Heart left ventricle (tissue), 16 donors: ENCODE data around the gene PHACTR1. TPM values are rescaled to one million over a fixed set of nuclear protein-coding genes. Genes with fewer than 3 reads are reported as not detected.

ENCODE experiments used
- ATAC-seq, 4 donors: fragments of 200-7000 bp; cut with Tn5 transposase; one replicate each; pipeline ENCODE4 v1.9.1; 2020 to 2022; ENCODE audit warnings: moderate library complexity in 4 of 4, mild to moderate bottlenecking in 3 of 4, moderate number of reproducible peaks in 1 of 4
- DNase-seq, 5 donors: peaks; one replicate each; pipeline ENCODE4 v3.0.0-alpha.2; 2020
- H3K27ac ChIP-seq, 12 donors: fragments of 200-600 bp; sonication (generic) in 4 of 12; one replicate each; pipeline versions ENCODE4 v1.5.0 to v1.8.0; 2016 to 2022; ENCODE audit warnings: mild to moderate bottlenecking in 2 of 12
- H3K27me3 ChIP-seq, 9 donors: fragments of 200-600 bp; sonication (generic) in 2 of 9; one replicate each; pipeline versions ENCODE4 v1.5.1 to v1.8.0; 2016 to 2022; ENCODE audit warnings: mild to moderate bottlenecking in 3 of 9
- H3K36me3 ChIP-seq, 9 donors: fragments of 200-600 bp; sonication (generic) in 2 of 9; one replicate each; pipeline versions ENCODE4 v1.5.0 to v1.8.0; 2018 to 2022; ENCODE audit warnings: mild to moderate bottlenecking in 2 of 9
- H3K4me1 ChIP-seq, 12 donors: fragments of 200-600 bp; sonication (generic) in 4 of 12; one replicate each; pipeline versions ENCODE4 v1.5.0 to v1.8.0; 2016 to 2022; ENCODE audit warnings: mild to moderate bottlenecking in 3 of 12
- H3K4me3 ChIP-seq, 12 donors: fragments of 200-600 bp; sonication (generic) in 4 of 12; one replicate each; pipeline versions ENCODE4 v1.5.0 to v1.8.0; 2017 to 2022; ENCODE audit warnings: mild to moderate bottlenecking in 9 of 12, moderate library complexity in 4 of 12
- H3K9me3 ChIP-seq, 12 donors: fragments of 200-600 bp; sonication (generic) in 4 of 12; one replicate each; pipeline versions ENCODE4 v1.5.0 to v1.8.0; 2016 to 2022; ENCODE audit warnings: mild to moderate bottlenecking in 1 of 12
- POLR2A ChIP-seq, 2 donors: fragments of 450-650 bp; IDR thresholded peaks; one replicate each; pipeline ENCODE4 v1.6.1; 2017; ENCODE audit warnings: antibody characterized with exemption in 2 of 2, mild to moderate bottlenecking in 2 of 2, moderate library complexity in 2 of 2
- WGBS, 4 donors: extraction: QIAGEN DNeasy Blood & Tissue Kit in 2 of 4; methylation state at CpG; one replicate each; pipeline versions ENCODE4 v1.1.5 to v1.1.7; 2013 to 2018; 5-methylcytosine and 5-hydroxymethylcytosine counted together
- intact Hi-C, 10 donors: fragments of 100-400 bp; cut with DNase I; formaldehyde crosslinking; loops; one replicate each; pipeline versions ENCODE4 v1.11.1 to v1.14.2; 2022
- polyA plus RNA-seq, 2 donors: library from polyadenylated mRNA; stranded (reverse); fragments of 200-250 nt; gene quantifications; one replicate each; pipeline ENCODE4 v1.2.3, GENCODE V29; 2013
- total RNA-seq, 9 donors: library from RNA; depleted of rRNA in 2 of 9; stranded (reverse); fragments of >200 nt in 2 of 9; fragmentation: NEBNext Ultra II Directional in 3 of 9; extraction: Animal tissue kit (Norgen Biotek cat#: 25700) in 3 of 9; gene quantifications; one replicate each; pipeline versions ENCODE4 v1.1.0 to v1.2.4, GENCODE V29; 2016 to 2023
- TF ChIP-seq, protein P1 (sequence below), 12 donors: fragments of 200-600 bp; sonication (generic) in 4 of 12; IDR thresholded peaks; one replicate each; pipeline versions ENCODE4 v1.5.0 to v1.8.0; 2018 to 2022; ENCODE audit warnings: antibody characterized with exemption in 12 of 12, mild to moderate bottlenecking in 5 of 12
- donor health status: ischemic (EF 13 %, LVEDD 7.1; RV severe dilation, severe dysfunction).
- donor health status: healthy with polysubstance abuse.
- donor health status: DM: no; HTN: yes; CAD: no.
- donor health status: DM: no; HTN: no; CAD: no.
- donor health status: ischemic (EF 25% LVEDD 6.9; RV normal size, moderate dysfunction).
- donor health status: ischemic (EF 25% LVEDD 5.7; RV mildly dilated, moderate dysfunction).
- donor health status: healthy.
- donor health status: DM: yes; HTN: yes; CAD: no.
- donor health status: ischemic (EF 35%, LVEDD 5.7; RV mildly dilated, moderate dysfunction).
- donor health status: nonischemic (EF 11% LVEDD 7.7; RV severe dilation, severe dysfunction).
- donor health status: DM: yes; HTN: yes; CAD: no.
- donor health status: PGD.
- donor health status: ischemic (EF 29% LVEDD 5.4; RV normal size, mild dysfunction).
- donor health status: nonischemic (EF 23%, LVEDD 6.1; RV moderate dilation, normal function).

The PHACTR1 gene
- total and polyA plus RNA-seq, 11 donors, result 21.2 to 238 (median 87.4) TPM

DNA sequence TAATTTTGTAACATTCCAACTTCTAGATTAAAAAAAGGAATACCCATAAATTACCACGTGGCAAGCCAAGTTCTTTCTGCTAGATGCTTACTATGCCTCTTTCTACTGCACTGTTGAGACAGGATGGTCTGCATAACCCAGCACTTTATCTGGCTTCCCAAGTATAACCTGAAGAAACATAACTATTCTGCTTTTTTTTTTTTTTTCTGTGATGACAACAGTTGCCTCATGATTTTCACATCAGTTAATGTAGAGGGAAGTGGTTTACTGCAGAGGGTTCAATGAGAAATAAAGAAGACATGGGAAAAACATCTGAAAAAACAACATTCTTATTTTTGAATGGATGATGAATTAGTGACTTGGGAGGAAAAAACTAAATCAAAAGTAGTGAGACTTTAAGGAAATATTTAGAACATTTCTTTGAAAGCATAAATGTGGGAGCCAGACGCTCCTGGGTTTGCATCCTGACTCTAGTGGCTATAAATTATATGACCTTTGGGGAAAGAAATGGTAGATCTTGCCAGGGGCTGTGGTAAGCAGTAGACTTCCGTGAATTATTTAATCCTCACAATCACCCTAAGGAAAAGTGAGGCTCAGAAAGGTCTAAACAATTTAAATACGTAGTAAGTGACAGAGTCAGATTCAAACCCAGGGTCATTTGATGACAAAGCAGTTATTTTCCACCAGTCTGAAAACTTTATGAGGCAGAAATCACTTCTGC, 230.7 kb downstream of the PHACTR1 start:
- no peak for ATAC-seq
- 79 to 85% (median 83%) methylated on average over 4 of the region's 4 CpGs for WGBS, 4 donors
- peaks cover 0 to 9% (median 0%) of the 10 kb centered on the region in 12 donors for H3K4me1 ChIP-seq

DNA sequence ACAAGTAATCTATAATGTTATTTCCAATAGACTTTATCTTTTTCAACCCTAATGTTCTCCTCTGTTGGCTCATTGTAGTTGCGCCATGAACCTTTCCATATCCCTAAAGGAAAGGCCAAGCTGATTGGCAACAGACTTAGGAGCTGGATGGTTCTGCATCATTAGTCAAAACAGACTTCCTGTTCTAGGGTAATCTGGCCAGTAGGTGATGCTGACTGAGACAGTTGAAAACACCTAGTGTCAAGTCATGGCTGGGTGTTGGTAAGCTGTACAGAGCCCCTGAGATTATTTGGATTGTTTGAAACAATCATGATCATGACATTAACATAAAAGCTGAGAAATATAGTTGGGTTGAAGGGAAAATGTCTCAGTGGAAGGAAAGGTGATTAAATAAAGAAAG, 231.4 kb downstream of the PHACTR1 start:
- Histone ChIP-seq H3K9me3 (peaks cover 0 to 6% (median 0%) of the 10 kb centered on the region in 12 donors), H3K27ac (peak overlapping the region in 1 of 12 donors; percentile 18), H3K27me3 (no peaks in the 10 kb centered on the region), H3K36me3 (no peaks in the 10 kb centered on the region), H3K4me1 (peaks cover 0 to 9% (median 0%) of the 10 kb centered on the region in 12 donors), H3K4me3 (no peak overlapping the region)
- DNase-seq, result no peak
- no peak for ATAC-seq
- TF ChIP-seq POLR2A (IDR thresholded peaks at IDR 0.05), result no peak
- TF ChIP-seq, protein P1, sequence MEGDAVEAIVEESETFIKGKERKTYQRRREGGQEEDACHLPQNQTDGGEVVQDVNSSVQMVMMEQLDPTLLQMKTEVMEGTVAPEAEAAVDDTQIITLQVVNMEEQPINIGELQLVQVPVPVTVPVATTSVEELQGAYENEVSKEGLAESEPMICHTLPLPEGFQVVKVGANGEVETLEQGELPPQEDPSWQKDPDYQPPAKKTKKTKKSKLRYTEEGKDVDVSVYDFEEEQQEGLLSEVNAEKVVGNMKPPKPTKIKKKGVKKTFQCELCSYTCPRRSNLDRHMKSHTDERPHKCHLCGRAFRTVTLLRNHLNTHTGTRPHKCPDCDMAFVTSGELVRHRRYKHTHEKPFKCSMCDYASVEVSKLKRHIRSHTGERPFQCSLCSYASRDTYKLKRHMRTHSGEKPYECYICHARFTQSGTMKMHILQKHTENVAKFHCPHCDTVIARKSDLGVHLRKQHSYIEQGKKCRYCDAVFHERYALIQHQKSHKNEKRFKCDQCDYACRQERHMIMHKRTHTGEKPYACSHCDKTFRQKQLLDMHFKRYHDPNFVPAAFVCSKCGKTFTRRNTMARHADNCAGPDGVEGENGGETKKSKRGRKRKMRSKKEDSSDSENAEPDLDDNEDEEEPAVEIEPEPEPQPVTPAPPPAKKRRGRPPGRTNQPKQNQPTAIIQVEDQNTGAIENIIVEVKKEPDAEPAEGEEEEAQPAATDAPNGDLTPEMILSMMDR (IDR thresholded peaks at IDR 0.05), result no peak
- intact Hi-C loops, result no loop called here
- WGBS, 4 donors, result 99 to 100% (median 100%) methylated on average over 1 of the region's 1 CpG

More for the DNA sequence above, 230.7 kb downstream of the PHACTR1 start:
- no peaks in the 10 kb centered on the region for H3K36me3 ChIP-seq
- no peak overlapping the region for H3K4me3 ChIP-seq
- H3K27me3 ChIP-seq, result no peaks in the 10 kb centered on the region
- peak overlapping the region in 1 of 12 donors; percentile 18 for H3K27ac ChIP-seq
- H3K9me3 ChIP-seq, result peaks cover 0 to 6% (median 0%) of the 10 kb centered on the region in 12 donors
- DNase-seq, result no peak
- TF ChIP-seq, protein P1 (IDR thresholded peaks at IDR 0.05), result no peak
- intact Hi-C loops, result no loop called here

DNA sequence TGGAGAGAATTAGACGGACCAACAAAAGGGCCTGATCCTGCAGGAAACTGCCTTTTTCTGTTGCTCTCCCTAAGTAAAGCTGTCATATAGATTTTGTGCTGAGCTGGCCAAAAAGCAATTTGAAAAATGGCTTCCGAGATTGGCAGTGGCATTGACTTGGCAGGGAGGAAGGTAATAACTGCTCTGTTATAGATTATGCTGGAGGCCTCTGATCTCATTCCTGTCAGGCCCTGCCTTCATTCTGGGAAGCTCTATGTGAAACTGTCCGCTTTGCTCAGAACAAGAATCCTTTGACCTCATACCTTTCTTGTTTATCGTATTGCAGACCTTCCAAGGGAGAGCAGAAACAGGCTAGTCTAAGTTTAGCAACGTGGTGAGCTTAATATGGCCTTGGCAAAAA, 234.4 kb downstream of the PHACTR1 start:
- Histone ChIP-seq H3K4me3 (no peak overlapping the region), H3K36me3 (no peaks in the 10 kb centered on the region), H3K27ac (peak overlapping the region in 9 of 12 donors; percentile 19 to 56 (median 49)), H3K4me1 (peaks cover 0 to 15% (median 0%) of the 10 kb centered on the region in 12 donors), H3K9me3 (peaks cover 0 to 6% (median 0%) of the 10 kb centered on the region in 12 donors), H3K27me3 (no peaks in the 10 kb centered on the region)
- 58 to 74% (median 68%) methylated on average over 5 of the region's 5 CpGs for WGBS, 4 donors
- intact Hi-C loops, result loop anchor here in 1 of 10 donors (5.0 kb wide), 1 partner anchor 39 kb away; no protein-coding TSS in a partner anchor
- ATAC-seq (peak; percentile 33 to 91 (median 76)), DNase-seq (peak in 1 of 5 donors; percentile 29)
- TF ChIP-seq, protein P1 (IDR thresholded peaks at IDR 0.05), result no peak

DNA sequence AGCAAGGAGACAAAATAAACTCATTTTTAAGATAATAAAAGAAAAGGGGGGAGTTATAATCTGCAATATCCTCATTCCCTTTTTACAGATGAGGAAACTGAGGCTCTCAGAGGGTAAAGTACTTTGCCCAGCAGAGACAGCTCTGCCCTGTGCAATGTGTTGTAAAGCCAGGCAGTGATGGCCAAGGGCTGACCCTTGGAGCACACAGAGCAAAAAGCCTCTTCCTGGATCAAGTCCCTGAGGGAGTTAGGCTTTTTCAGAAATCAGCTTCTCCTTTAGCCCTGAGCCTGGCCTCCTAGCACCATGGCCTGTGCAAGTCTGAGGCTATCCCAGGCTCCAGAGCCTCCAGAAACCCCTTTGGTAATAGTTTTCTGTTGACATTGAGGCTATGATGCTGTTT, 234.8 kb downstream of the PHACTR1 start:
- TF ChIP-seq, protein P1 (IDR thresholded peaks at IDR 0.05), result no peak
- TF ChIP-seq POLR2A (IDR thresholded peaks at IDR 0.05), result no peak
- intact Hi-C loops, result loop anchor here in 1 of 10 donors (5.0 kb wide), 1 partner anchor 39 kb away; no protein-coding TSS in a partner anchor
- no peaks in the 10 kb centered on the region for H3K27me3 ChIP-seq
- peaks cover 0 to 6% (median 0%) of the 10 kb centered on the region in 12 donors for H3K9me3 ChIP-seq
- H3K4me1 ChIP-seq, result peaks cover 0 to 16% (median under 1%) of the 10 kb centered on the region in 12 donors
- no peaks in the 10 kb centered on the region for H3K36me3 ChIP-seq
- peak overlapping the region in 9 of 12 donors; percentile 19 to 56 (median 49) for H3K27ac ChIP-seq
- DNase-seq, result no peak
- H3K4me3 ChIP-seq, result no peak overlapping the region
- ATAC-seq, result peak in 2 of 4 donors; percentile 8 to 45
